Fibroblast of skin of right biceps (primary cell): ENCODE data around the gene ETV2.
"Not testable (repeated sequence)": the region's sequence is repeated elsewhere in the genome, so short reads cannot be mapped to it uniquely, and the experiment has no call there.

Experiments
- DNase-seq: peaks from one replicate; pipeline ENCODE4 v3.0.0-alpha.2; 2013

The ETV2 gene

GRCh38 chr19:35641515-35642151, at the start of gene ETV2:
Gene ETV2, plus strand, starts transcription at chr19:35641745. Its CDS starts 716 bp downstream, at chr19:35642461.
- peak; percentile 59 for DNase-seq

- peak; percentile 19 for DNase-seq
Measured at GRCh38 chr19:35592226-35592625, 49.3 kb upstream of the ETV2 start.

- DNase-seq: not testable (repeated sequence)
Measured at GRCh38 chr19:35595026-35595425, 46.5 kb upstream of the ETV2 start.

GRCh38 chr19:35595928-35596327, 45.6 kb upstream of the ETV2 start:
- no peak for DNase-seq

- no peak for DNase-seq
Measured at GRCh38 chr19:35596366-35596999, 45.1 kb upstream of the ETV2 start.

- DNase-seq: no peak
Measured at GRCh38 chr19:35601971-35602370, 39.6 kb upstream of the ETV2 start.

GRCh38 chr19:35604436-35604835, 37.1 kb upstream of the ETV2 start:
- DNase-seq: not testable (repeated sequence)

GRCh38 chr19:35607170-35607569, 34.4 kb upstream of the ETV2 start:
- not testable (repeated sequence) for DNase-seq

- DNase-seq: no peak
Measured at GRCh38 chr19:35607661-35608060, 33.9 kb upstream of the ETV2 start.

- DNase-seq: no peak
Measured at GRCh38 chr19:35608251-35608650, 33.3 kb upstream of the ETV2 start.

- DNase-seq: no peak
Measured at GRCh38 chr19:35609851-35610353, 31.6 kb upstream of the ETV2 start.

GRCh38 chr19:35612224-35612558, 29.4 kb upstream of the ETV2 start:
- no peak for DNase-seq

GRCh38 chr19:35612559-35613321, 28.8 kb upstream of the ETV2 start, which contains the start of gene HAUS5:
Gene HAUS5, plus strand, starts transcription at chr19:35612735. Its CDS starts 60 bp downstream, at chr19:35612795.
- peak; percentile 92 for DNase-seq

GRCh38 chr19:35613574-35613973, 28.0 kb upstream of the ETV2 start:
- DNase-seq: no peak

- no peak for DNase-seq
Measured at GRCh38 chr19:35615036-35615435, 26.5 kb upstream of the ETV2 start.

- DNase-seq: no peak
Measured at GRCh38 chr19:35618857-35619256, 22.7 kb upstream of the ETV2 start.

GRCh38 chr19:35619290-35619923, 22.1 kb upstream of the ETV2 start:
- DNase-seq: no peak

GRCh38 chr19:35620001-35620400, 21.5 kb upstream of the ETV2 start:
- DNase-seq: no peak

GRCh38 chr19:35621708-35622107, 19.8 kb upstream of the ETV2 start:
- no peak for DNase-seq

GRCh38 chr19:35622750-35623149, 18.8 kb upstream of the ETV2 start:
- DNase-seq: no peak

GRCh38 chr19:35623327-35624010, 18.1 kb upstream of the ETV2 start:
- DNase-seq: no peak

GRCh38 chr19:35628264-35628564, 13.3 kb upstream of the ETV2 start:
- no peak for DNase-seq
